Endometrial microvascular endothelial cells (primary cell): ENCODE measurements around the gene EPHX1. TPM values are rescaled to one million over a fixed set of nuclear protein-coding genes. Genes with fewer than 3 reads are reported as not detected.
"Not testable (repeated sequence)": the region's sequence is repeated elsewhere in the genome, so short reads cannot be mapped to it uniquely, and the experiment has no call there.

Experiments used
- in situ Hi-C: cut with HindIII; loops from 2 replicates; pipeline ENCODE4 v1.10.0; 2017; ENCODE audit warnings: low sequenced_read_pairs, low pct_unique_long_range_greater_than_20kb; ENCODE audit errors: inconsistent ontology term
- total RNA-seq: library from RNA; depleted of rRNA; stranded (reverse); fragments of >200 nt; gene quantifications from one replicate; pipeline ENCODE4 v1.2.3, GENCODE V29; 2015; ENCODE audit errors: inconsistent ontology term

Gene EPHX1
- total RNA-seq, 1 donor from 2014 or later = 85.3 TPM

GRCh38 chr1:225828706-225829345 is 18.9 kb downstream of the EPHX1 start:
- in situ Hi-C loops = no loop called here

GRCh38 chr1:225830841-225831240 is 20.9 kb downstream of the EPHX1 start:
- in situ Hi-C loops = no loop called here

- in situ Hi-C loops = no loop called here
Observed at GRCh38 chr1:225834417-225835329, 24.7 kb downstream of the EPHX1 start.

- in situ Hi-C loops = no loop called here
Observed at GRCh38 chr1:225835856-225836255, 25.9 kb downstream of the EPHX1 start.

GRCh38 chr1:225836296-225836695 is 26.4 kb downstream of the EPHX1 start:
- in situ Hi-C loops = not testable (repeated sequence)

GRCh38 chr1:225838793-225839192 is 28.9 kb downstream of the EPHX1 start:
- in situ Hi-C loops = no loop called here

GRCh38 chr1:225840223-225840610 is 30.3 kb downstream of the EPHX1 start:
- in situ Hi-C loops = no loop called here

- in situ Hi-C loops = no loop called here
Observed at GRCh38 chr1:225840713-225841112, 30.8 kb downstream of the EPHX1 start.

- in situ Hi-C loops = no loop called here
Observed at GRCh38 chr1:225842074-225842473, 32.1 kb downstream of the EPHX1 start.

- in situ Hi-C loops = no loop called here
Observed at GRCh38 chr1:225842788-225843425, 33.0 kb downstream of the EPHX1 start.

GRCh38 chr1:225843426-225843795 is 33.5 kb downstream of the EPHX1 start:
- in situ Hi-C loops = no loop called here

GRCh38 chr1:225844236-225845061 is 34.5 kb downstream of the EPHX1 start:
- in situ Hi-C loops = no loop called here

- in situ Hi-C loops = no loop called here
Observed at GRCh38 chr1:225845097-225845496, 35.2 kb downstream of the EPHX1 start.

- in situ Hi-C loops = no loop called here
Observed at GRCh38 chr1:225845571-225846259, 35.8 kb downstream of the EPHX1 start.

- in situ Hi-C loops = no loop called here
Observed at GRCh38 chr1:225846331-225847310, 36.7 kb downstream of the EPHX1 start.

GRCh38 chr1:225847610-225848009 is 37.7 kb downstream of the EPHX1 start:
- in situ Hi-C loops = no loop called here
